ENCODE data around the gene RRBP1.
"Not testable (repeated sequence)": the region's sequence is repeated elsewhere in the genome, so short reads cannot be mapped to it uniquely, and the experiment has no call there.

RRBP1 gene

DNA sequence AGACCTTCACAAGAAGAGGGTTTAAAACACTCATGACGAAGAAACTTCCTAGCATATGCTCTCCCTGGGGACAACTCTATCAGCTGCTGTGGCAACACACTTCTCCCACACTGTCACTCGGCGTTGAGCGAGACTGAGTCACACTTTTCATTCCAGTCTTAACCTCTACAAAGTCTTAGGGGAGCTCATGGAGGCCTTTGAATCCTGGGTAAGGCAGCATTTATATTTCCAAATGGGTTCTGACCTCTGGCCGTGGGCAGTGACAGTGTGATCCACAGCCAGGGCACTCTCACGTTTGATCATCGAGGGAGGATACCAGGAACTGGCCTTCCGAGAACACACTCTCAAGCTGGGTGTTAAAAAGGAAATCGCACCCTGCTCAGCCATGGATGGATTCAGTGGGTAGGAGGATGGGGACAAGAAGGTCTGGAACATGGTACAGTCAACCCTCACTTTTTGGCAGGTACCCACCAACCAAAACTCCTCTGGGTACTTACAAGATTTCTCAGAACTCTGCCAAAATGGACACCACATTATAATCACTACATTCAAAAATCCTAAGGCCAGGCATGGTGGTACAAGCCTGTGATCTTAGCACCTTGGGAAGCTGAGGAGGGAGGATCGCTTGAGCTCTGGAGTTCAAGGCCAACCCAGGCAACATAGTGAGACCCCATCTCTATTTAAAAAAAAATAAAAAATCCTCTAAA lies 19.6 kb downstream of the RRBP1 start:
- DNase-seq (ENCODE audit: low read depth in 1 of 2, low spot score in 1 of 2), result no peak

DNA sequence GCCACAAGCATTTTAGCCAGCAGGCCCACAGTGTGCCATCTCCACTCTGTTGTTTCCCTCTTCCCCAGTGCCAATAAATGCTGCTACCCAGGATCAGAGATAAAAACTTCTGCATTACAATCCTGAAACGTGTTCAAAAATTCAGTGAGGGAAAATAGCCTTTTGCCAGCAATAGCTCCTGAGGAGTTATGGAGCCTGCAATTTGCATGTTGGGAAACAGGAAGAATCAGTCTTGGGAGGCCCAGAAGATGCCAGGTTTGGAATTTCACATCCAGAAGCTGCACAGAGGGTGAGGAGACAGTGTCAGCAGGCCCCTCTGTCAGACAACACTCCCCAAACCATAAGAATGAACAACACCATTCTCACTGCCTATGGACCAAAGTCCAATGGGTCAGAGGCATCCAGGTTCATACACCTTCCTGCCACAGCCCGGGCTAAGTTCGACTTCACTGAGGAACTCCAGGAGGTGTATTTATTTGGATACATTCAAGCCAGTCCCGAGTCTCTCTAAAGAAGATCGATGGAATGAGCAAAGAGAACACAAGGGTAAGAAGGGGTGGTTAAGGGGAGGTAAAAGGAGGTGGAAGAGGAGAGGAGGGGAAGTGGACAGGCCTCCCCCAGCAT lies 20.8 kb downstream of the RRBP1 start:
- no peak for DNase-seq (ENCODE audit: low read depth in 1 of 2, low spot score in 1 of 2)

DNA sequence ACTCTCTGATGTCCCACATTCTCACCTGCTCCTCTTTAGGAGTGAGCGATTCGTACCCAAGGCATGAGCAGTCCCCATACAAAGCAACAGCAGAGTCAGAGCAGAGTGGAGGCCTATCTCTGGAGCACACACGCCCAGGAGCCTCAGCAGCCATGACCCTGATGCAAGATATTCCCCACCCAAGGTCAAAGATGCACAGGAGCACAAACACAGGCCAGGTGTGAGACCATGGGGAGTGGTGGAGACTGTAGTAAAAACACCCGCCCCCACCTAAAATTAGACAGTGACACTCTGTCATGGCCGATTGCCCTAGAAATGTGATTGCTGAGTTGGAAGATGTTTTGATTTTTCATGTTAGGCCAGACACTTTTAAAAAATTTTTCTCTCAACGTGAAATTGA lies 21.4 kb downstream of the RRBP1 start:
- DNase-seq (ENCODE audit: low read depth in 1 of 2, low spot score in 1 of 2), result no peak

DNA sequence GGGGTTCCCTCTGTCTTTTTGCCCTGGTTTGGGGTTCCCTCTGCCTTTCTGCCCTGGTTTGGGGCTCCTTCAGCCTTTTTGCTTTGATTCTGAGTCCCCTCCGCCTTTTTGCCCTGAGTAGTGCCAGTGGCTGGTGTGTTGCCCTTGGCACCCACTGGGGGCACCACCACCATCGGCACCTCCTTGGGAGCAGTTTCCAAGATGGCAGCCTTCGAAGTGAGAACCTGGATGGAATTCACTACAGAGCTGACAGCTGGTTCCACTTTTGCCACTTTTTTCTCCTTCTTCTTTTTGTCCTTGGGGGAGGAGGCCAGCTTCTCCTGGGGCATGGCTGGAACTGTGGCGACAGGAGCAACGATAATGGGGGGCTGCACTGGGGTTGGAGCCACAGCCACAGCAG lies 22.2 kb downstream of the RRBP1 start:
- no peak for DNase-seq (ENCODE audit: low read depth in 1 of 2, low spot score in 1 of 2)

DNA sequence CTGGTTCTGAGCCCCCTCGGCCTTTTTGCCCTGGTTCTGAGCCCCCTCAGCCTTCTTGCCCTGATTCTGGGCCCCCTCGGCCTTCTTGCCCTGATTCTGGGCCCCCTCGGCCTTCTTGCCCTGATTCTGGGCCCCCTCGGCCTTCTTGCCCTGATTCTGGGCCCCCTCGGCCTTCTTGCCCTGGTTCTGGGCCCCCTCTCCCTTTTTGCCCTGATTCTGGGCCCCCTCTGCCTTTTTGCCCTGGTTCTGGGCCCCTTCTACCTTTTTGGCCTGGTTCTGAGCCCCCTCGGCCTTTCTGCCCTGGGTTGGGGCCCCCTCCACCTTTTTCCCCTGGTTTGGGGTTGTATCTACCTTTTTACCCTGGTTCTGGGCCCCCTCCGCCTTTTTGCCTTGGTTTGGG lies 22.7 kb downstream of the RRBP1 start:
- not testable (repeated sequence) for DNase-seq (ENCODE audit: low read depth in 1 of 2, low spot score in 1 of 2)

DNA sequence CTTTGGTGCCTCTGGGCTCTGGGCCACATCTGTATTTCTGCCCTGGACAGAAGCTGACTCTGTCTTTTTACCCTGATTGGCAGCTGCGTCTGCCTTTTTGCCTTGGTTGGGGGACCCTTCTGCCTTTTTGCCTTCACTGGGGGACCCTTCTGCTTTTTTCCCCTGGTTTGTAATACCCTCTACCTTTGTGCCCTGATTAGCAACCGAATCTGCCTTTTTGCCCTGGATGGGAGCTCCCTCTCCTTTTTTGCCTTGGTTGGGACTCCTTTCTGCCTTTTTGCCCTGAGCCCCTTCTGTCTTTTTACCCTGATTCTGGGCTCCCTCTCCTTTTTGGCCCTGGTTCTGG lies 23.4 kb downstream of the RRBP1 start:
- no peak for DNase-seq (ENCODE audit: low read depth in 1 of 2, low spot score in 1 of 2)

DNA sequence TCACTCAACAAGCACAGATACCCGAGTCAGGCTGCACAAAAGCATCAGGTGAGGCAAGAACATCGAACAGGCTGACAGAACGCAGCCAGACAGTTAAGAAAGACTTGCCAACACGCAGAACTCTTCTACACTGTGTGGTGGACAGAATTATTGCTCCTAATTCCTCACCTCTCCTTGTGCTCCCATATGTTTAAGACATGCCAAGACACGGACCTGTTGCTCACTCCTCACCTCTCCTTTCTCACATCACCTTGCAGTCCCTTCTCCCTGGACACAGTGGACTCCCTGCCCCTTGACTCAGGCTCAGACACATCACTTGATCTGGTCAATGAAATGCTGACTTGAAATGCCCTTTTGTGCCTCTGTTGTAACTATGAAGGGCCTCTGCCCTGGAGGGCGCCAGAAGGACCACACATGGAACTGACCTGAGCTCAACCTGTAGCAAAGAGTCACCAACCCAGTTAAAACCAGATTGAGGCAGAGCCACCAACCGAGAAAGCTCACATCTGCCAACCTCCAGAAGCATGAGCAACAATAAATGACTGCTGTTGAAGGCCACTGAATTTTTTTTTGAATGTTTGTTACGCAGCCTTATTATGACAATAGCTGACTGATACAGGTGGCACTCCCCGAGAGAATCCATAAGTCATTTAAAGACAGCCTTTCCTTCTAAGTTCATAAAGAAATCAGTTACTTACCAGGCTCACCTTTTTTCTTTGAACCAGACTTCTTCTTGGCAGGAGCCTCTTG lies 24.0 kb downstream of the RRBP1 start:
- no peak for DNase-seq (ENCODE audit: low read depth in 1 of 2, low spot score in 1 of 2)

DNA sequence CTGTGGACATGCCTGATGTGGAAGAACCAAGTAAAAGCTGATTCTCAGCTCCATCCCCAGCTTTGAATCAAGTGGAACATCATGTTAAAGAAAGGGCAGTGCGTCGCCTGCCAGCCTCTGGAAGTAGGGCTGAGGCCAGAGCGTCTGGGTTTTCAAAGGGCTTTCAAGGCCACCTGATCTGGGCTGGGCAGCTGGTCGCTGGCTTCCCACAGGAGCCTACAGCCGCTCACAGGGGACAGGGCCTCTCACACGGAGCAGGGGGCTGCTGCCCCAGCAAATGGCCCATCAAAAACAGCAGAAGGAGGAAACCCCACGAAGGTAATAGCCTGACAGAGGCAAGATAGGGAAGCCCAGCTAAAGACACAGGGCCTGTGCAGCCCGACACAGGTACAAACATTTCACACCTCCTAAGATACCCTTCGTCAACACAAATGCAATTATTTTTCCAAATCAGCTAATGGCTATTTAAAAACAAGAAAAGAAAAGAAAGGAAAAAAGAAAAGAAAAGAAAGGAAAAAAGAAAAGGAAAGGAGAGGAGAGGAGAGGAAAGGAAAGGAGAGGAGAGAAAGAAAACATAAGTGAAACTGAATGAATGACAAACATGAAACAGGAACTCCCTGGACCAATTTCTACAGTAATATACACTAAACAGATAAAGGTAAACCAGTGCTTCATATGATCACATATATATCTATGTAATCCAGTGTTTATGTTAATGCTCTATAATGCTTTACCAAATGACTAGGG lies 24.8 kb downstream of the RRBP1 start:
- no peak for DNase-seq (ENCODE audit: low read depth in 1 of 2, low spot score in 1 of 2)

DNA sequence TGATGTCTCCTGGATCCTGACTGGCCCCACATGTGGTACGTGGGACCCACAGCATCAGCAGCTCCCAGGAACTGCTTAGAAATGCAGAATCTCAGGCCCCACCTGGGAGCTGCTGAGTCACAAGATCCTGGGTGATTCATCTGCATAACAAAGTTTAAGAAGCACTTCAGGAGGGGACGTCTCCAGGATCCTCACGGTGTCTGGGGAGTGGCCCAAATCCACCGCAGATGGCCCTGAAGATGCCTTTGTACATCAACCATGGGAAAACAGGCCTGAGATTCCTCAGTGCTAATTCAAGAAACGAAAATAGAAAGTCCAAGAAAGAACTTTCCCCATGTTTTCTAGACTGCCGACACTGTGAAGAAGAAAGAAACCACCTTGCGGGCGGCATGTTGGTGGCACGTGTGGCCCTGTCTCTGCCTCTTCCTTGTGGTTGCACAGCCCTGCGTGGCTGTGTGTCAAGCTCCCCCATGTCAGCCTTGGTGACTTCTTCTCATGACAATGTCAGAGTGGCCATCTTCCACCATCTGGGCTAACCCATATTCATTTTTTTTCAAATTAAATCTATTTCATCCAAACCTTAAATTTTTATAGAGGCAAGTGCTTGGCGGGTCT lies 26.1 kb downstream of the RRBP1 start:
- no peak for DNase-seq (ENCODE audit: low read depth in 1 of 2, low spot score in 1 of 2)

DNA sequence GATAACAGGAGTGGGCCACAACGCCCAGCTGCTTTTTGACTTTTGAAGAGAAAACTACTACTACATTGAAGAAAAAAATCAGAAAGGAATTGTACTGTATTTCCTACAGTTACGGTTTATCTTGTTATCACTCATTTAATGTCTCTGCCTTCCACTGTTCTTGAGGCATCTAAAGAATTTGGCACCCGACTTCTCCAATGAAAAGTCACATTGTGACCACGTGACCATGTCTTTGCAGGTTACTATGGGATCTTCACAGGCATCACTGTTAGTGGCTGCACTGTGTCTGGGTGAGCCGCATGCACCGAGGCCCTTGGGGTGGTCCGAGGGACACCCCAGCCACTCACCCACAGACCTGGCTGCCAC lies 26.8 kb downstream of the RRBP1 start:
- DNase-seq (ENCODE audit: low read depth in 1 of 2, low spot score in 1 of 2), result no peak

DNA sequence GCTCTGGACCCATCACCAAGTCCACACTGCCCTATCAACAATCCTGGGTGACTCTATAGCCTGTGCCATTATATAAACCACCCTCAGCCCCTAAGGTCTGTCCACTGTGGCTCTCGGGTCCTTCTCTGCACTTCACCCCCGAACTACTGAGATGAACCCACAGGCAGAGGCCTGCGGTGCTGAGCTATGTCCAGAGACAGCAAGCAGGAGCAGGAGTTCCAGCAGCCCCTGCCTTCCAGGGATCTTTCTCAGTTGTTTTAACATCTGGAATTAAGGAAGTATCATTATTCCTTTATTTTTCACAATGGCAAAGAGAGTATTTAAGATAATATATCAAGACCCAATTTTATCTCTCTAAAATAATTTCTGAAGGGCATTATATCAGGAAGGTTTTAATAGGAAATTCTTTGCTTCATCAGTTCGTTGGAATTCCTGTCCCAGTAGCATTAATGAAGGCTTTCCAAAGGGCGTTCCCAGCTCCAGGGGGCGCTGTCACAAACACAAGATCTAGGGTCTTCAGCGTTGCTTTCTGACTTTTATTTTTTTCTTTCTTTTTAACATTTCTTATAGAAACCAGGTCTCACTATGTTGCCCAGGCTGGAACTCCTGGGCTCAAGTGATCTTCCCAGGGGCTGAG lies 27.3 kb downstream of the RRBP1 start:
- no peak for DNase-seq (ENCODE audit: low read depth in 1 of 2, low spot score in 1 of 2)

DNA sequence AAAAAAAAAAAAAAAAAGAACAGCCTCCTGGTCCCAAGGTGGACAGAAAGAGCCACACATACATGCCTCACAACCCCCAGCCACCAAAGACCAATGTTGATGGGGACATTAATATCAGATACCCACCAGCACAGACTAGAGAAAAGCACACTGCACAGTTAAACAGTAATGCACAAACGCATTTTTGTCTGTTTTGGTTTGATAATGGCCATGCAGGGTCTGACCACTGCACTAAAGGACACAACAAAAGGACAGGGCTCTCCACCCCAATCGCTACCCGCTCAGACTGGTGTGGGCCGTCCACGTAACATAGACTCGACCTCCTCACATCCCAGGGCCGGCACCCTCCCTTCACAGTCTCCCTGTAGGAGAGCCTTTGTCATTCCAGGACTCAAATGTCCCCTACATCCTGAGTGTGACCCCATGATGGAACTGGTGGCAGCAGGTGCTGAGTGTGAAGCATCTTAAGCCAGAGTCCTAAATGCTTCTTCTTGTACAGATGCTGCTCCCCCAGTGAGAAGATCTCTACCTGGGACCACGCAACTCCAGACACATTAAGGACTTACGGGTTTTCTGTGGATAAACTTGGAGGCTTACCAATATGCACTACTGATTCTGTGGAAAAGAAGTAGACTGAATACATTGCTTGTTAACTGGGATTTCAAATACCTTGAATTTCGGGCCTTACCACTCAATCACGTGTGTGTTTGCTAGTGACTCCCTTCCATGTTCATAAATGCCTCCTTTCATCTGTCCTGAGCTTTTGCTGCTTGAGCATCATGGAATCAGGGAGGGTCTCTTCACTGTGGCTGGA lies 28.0 kb downstream of the RRBP1 start:
- DNase-seq (ENCODE audit: low read depth in 1 of 2, low spot score in 1 of 2), result no peak

DNA sequence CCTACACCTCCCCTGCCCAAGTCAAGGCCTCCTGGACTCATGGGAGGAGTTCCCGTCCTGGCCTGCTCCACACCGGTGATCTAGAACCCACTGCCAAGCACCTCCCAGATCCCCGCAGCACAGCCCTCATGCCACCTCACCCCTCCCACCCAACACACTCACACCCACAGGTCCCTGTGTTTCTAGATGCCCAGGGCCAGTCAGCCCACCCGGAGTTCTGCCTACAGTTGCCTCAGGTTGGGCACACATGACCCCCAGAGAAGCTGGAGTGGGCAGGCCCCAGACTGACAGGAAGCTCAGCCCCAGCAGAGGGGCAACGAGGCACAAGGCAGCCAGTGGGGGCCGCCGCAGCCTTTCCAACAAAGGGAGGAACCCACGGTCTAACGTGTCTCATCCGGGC lies 29.6 kb downstream of the RRBP1 start:
- DNase-seq (ENCODE audit: low read depth in 1 of 2, low spot score in 1 of 2), result no peak

DNA sequence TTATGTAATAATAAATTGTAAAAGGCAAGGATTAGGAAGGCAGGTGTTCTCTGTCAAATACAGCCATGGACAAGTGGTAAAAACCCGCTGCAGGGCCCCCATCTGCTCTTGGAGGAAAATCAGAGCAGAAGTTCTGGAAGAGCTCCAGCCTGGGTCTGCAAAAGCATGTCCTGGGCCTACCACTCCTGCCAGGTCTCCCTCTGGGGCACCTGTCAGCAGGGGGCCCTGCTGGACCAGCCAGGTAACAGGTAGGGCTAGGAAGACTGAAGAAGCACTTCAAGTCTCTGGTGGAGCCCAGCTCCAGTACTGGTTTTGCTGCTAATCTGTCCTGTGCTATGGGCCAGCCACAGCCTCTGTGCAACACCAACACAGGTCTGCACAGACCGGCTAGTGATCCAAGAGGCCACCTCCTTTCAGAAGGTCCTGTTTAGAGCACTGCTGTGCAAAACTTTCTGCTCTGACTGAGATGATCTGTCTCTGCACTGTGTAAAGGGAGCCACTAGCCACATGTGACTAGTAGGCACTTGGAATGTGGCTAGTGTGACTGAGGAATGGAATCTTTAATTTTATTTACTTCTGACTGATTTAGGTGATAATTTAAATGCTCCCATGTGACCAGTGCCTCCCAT lies 30.2 kb downstream of the RRBP1 start:
- DNase-seq (ENCODE audit: low read depth in 1 of 2, low spot score in 1 of 2), result no peak

DNA sequence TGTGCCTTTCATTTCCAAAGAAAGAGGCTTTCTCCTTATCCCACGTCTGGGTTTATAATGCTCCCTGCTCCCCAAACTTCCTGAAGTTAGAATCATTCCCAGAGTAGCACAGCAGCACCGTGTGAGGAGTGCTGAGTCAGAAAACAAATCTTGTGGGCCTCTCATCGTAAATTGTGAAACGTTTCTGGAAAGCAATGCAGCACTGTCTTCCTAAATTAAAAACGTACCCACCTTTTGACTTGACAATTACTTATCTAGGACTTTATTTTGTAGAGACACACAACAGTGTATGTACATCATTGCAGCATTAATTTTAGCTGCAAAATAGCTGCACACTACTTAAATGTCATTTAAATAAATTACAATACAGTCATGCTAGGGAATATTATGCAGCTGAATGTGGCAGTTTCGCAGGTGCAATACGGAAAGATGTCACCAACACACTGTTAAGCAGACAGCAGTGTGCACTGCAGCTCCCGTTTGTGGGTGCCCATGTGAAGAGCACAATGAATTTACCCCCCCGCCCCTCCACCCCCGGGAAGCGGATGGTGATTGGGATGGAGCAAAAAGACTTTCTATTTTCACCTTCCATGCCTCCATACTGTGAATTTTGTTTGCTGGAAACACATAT lies 30.8 kb downstream of the RRBP1 start:
- DNase-seq (ENCODE audit: low read depth in 1 of 2, low spot score in 1 of 2), result no peak

DNA sequence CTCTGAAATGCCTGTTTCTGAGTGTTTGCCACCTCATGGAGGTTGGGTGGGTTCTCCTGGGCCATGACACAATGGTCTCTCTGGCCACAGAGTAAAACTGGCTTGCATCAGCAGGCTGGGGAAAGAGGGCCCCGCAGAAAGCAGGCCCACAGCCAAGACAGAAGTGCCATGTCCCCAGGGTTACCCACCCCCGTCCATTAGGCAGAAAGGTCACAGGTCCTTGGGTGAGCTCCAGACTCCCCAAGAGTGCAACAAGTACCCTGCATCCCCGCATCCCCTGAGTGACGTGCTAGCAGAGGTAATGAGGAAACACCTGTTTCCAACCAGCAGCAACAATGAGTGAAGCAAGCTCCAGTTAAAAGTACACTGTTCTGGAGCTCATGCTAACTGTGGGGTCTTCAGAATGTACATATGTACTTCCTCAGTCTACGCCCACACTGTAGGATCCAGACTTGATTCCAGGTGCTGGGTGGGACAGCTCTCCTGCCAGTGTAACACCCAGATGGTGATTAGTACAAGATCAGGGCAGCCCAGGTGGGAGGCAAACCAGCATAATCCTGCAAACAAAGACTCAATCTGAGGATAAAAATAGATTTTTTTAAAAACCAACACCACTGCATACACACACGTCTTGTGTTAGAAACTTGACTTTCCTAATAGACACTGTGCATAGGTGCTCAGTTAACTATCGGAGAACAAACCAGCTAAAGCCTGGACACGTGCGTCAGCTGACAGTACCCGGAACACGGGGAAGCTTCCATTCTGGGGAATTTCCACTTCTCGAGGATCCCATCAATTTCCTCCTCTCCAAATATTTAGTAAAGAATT lies 31.5 kb downstream of the RRBP1 start:
- no peak for DNase-seq (ENCODE audit: low read depth in 1 of 2, low spot score in 1 of 2)

DNA sequence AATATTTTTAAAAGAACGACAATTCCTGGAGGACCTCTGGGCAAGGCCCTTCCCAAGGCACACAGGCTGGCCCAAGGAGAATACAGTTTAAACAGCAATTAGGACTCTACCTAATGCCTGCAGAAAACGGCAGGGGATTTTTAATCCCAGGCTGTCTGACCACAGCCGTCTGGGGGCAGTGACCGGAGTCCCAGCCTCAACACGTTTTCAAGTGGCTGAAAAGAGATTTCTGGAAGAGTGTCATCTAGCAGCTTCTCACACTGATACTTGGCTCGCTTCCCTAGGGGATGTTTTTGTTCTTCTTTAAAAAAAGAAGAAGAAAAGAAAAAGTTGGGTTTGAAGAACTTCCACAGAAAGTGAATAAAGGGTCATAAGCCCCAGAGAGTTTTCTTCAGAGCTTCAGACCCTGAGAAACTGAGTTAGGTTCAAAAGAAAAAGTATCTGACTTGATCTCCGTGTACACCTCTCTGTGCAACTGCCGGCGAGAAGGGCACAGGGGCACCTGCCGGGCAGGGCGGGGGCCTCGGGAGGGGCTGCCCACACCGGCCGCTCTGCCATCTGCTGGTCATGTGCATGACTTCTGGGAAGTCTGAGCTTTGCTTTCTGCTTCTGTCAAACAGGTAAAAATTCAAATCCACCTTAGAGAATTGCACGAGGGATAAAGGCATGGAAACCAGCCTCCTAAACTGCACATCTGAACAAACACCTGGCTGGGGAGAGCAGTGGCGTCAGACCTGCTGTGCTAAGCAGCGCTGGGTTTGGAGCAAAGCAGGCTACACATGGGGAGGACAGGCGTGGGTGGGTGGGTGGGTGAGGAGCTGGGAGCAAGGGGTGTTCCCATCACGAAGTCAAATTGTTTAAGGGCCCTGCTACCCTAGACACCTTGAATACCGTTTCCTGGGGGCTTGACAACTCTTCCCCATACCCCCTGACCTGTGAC lies 33.0 kb downstream of the RRBP1 start:
- DNase-seq (ENCODE audit: low read depth in 1 of 2, low spot score in 1 of 2), result no peak

Data from activated T-helper 1 cell treated with anti-CD3 and anti-CD28 coated beads, Interleukin-2, amount 50 U/mL, for 16 hours (primary cell).